G401.6 (cell line): ENCODE measurements around the gene CARMIL3.

Experiments
- FAIRE-seq: peaks from 2 replicates; lab custom pipeline; 2012; peaks lifted over from hg19 to GRCh38; lab: Jason Lieb, UNC

Gene CARMIL3

DNA sequence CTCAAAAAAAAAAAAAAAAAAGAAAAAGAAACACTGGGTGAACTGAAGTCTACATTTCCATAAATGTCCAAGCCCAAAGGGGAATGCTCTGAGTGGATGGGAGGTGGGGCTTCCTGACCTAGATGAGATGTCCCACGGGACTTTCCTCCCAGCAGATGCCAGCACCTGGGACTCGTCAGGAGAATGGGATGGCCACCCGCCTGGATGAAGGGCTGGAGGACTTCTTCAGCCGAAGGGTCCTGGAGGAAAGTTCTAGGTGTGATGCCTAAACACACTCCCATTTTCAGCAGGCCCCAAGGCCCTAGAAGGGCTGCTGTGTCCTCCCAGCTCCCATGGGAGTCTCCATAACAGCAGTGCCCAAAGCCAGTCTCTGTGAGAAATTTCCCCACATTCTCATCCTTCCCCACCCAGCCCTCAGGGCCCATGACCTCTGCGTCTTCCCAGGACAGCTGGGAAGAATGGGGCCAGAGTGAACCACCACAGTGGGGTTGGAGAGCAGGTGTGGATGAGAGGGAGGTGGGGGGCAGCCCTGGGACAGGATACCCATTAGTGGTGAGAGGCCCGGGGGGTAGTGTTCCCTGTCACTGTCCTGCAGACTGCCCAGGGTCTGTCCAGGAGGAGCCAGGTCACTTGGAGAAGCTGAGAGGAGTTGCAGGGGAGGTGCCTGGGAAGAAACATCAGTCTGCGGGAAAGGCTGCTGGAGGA, 12.4 kb downstream of the CARMIL3 start:
- FAIRE-seq = no peak

DNA sequence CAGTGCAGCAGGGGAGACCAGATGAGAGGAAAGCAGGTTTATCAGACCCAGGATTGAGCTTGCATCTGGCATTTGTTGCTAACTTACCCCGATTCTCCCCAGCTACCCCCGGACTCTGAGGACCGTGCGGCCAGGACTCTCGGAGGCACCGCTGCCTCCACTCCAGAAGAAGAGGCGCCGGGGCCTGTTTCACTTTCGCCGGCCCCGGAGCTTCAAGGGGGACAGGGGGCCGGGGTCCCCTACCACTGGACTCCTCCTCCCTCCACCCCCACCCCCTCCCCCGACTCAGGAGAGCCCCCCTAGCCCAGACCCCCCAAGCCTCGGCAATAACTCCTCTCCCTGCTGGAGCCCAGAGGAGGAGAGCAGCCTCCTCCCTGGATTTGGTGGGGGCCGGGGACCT, 13.0 kb downstream of the CARMIL3 start:
- no peak for FAIRE-seq

DNA sequence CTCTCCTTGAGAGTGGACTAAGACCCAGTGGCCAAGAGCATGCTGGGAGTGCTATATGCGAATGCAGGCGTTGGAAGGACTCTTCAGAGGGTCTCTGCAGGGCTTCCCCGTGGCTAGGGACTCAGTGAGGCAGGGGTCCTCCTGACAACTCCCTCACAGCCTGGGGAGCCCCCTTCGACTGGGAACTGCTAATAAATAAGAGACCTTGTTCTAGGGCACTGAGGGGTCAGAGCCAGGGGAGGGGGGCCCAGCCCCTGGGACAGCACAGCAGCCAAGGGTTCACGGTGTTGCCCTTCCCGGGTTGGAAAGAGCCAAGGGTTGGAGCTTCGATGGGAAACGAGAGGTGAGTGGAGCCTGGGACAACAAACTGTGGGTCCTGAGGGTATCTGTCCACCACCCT, 13.6 kb downstream of the CARMIL3 start:
- no peak for FAIRE-seq

DNA sequence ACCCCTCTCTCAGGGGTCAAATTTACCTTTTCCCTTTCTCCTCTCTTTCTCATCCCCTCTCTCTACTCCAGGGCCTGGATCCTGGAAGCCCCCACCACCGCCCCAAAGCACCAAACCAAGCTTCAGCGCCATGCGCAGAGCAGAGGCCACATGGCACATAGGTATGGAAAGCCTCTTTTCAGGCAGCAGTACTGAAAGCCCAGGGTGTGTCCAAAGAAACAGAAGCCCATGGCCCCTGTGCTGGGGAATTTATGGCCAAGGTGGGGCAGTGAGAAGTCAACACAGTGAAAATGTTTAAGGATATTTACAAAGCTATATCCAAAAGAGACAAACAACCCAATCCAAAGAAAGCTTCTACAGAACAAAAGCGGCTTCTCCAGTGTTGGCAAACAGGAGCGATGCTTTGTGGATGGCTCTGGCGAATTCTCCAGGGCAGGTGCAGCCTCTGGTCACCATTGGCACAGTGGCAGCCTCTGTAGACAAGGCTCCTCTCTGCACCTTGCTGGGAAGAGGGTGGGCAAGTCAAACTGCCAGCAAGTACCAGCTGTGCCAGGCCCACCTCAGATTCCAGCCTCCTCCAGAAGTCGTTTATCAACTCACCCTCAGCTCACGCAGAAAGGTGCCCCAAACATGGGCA, 14.8 kb downstream of the CARMIL3 start:
- no peak for FAIRE-seq

- no peak for FAIRE-seq
Observed at GRCh38 chr14:24067133-24068082, 15.6 kb downstream of the CARMIL3 start.

DNA sequence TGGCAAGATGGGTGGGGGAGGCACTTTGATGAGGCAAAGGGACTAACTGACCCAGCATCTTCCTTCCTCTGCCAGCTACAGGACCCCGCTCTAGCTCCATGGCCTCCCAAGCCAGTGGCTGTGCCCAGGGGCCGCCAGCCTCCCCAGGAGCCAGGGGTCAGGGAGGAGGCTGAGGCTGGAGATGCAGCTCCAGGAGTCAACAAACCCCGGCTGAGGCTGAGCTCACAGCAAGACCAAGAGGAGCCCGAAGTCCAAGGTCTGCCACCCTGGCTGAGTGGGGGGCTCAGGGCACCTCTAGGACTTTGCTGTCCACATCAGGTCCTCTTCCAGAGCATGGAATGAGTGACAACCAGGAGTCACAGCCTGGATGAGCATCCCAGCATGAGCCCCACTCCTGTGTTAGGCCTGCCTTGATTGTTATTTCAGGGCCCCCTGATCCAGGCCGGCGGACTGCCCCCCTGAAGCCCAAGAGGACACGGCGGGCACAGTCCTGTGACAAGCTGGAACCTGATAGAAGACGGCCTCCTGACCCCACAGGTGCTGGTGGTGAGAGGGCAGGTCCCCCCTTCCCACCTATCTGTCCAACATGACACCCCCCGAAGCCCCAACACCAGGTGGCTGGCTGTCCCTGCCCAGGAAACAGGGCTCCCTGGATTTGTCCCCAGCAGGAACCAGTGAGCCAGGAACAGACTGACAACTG, 17.1 kb downstream of the CARMIL3 start:
- no peak for FAIRE-seq

GRCh38 chr14:24069411-24069735, 17.6 kb downstream of the CARMIL3 start:
- no peak for FAIRE-seq

GRCh38 chr14:24070285-24071143, 18.7 kb downstream of the CARMIL3 start:
- no peak for FAIRE-seq

- no peak for FAIRE-seq
Observed at GRCh38 chr14:24071144-24071697, 19.4 kb downstream of the CARMIL3 start, which contains the start of gene CPNE6. Gene CPNE6 (plus strand): TSS chr14:24071562. CDS start chr14:24072937, 1,375 bp downstream.

DNA sequence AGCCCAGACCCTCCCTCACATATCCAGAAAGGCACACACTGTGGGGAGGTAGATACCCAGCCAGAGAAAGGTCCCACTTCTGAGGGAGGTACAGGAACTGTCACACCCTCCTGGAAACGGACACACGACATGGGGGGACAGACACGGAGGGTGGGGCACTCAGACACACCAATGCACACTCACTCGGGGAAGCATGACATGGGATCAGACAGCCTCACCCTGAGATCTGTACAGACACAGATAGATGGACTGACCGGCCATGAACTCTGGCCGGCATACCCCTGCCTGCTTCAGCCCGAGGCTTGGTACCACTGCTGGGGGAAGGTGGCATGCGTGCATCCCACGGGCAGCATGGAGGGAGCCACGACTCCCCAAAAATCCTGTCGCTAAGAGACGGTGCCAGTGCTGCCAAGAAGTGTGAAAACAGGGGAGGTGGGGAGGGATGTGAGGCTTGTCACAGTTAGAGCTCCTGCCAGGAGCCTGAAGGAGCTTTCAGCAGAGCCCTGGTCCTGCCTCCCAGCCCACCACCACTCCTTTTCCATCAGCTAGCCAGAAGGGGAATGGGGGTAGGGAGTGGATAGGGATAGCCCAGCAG, 20.1 kb downstream of the CARMIL3 start:
- no peak for FAIRE-seq

- FAIRE-seq = no peak
Observed at GRCh38 chr14:24072436-24072835, 20.6 kb downstream of the CARMIL3 start.

GRCh38 chr14:24072881-24073877, 21.4 kb downstream of the CARMIL3 start:
- FAIRE-seq = no peak

GRCh38 chr14:24074625-24075484, 23.0 kb downstream of the CARMIL3 start:
- FAIRE-seq = no peak

DNA sequence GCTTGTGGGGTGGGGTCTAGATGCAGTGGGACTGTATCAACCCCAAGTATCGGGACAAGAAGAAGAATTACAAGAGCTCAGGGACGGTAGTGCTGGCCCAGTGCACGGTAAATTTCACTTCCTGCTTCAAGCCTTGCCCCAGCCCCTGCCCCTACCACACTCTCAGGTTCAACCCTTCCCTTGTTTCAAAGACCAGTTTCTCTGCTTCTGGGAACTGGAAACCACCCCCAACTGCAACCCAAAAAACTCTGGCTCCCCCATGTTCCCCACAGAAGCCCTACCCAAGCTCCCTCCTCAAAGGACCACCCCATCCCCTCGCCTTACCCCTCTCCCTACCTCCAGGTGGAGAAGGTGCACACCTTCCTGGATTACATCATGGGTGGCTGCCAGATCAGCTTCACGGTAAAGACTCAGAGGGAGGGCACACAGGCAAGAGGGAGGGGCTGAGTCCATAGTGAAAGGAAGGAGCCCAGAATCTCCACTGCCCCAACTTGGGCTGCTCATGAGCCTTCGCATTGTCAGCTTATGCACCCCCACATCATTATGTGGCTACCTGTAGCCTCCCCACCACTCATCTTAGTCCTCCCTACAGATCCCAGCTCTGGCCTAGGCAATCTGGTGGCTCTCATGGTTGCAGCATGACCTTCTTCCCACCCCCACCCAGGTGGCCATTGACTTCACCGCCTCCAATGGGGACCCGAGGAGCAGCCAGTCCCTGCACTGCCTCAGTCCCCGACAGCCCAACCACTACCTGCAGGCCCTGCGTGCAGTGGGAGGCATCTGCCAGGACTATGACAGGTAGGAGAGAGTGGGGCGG, 23.9 kb downstream of the CARMIL3 start:
- no peak for FAIRE-seq

- FAIRE-seq = no peak
Observed at GRCh38 chr14:24076302-24076601, 24.4 kb downstream of the CARMIL3 start.

DNA sequence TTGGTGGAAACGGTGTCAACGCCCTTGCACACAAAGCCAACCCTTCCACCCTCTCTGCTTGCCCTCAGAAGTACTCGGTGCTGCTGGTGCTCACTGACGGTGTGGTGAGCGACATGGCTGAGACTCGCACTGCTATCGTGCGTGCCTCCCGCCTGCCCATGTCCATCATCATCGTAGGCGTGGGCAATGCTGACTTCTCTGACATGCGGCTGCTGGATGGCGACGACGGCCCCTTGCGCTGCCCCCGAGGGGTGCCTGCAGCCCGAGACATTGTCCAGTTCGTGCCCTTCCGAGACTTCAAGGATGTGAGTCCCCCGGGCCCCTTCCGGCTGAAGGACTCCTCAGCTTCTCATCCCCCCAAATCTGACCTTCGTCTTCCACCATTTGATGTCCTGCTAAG, 25.3 kb downstream of the CARMIL3 start:
- FAIRE-seq = no peak

DNA sequence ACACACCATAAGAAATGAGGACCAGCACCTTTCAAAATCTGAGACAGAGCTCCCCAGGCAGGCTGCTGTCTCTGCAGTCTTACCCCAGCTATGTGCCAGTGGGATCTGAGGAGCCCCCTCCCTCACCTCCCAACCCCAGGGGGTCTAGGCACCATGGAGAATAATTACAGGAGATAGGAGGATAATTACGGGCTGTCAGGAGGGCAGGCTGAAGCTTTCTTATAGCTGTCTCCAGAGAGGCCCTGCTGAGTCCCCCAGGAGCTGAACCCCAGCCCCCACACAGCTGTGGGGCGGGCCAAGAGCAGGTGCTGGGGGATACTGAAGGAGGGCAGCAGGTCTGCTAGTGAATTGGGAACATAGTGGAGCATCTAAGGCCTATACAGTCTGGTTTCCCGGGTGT, 26.3 kb downstream of the CARMIL3 start:
- no peak for FAIRE-seq
